GM18507 (cell line): ENCODE measurements around the gene ZNF45.
"Not testable (repeated sequence)": the region's sequence is repeated elsewhere in the genome, so short reads cannot be mapped to it uniquely, and the experiment has no call there.

Experiments
- DNase-seq: peaks from one replicate; pipeline ENCODE4 v3.0.0; 2011; ENCODE audit warnings: low read depth; ENCODE audit not compliant: insufficient read length; ENCODE audit errors: extremely low spot score
- FAIRE-seq: peaks from 2 replicates; lab custom pipeline; 2011; peaks lifted over from hg19 to GRCh38; lab: Jason Lieb, UNC

ZNF45 gene

DNA sequence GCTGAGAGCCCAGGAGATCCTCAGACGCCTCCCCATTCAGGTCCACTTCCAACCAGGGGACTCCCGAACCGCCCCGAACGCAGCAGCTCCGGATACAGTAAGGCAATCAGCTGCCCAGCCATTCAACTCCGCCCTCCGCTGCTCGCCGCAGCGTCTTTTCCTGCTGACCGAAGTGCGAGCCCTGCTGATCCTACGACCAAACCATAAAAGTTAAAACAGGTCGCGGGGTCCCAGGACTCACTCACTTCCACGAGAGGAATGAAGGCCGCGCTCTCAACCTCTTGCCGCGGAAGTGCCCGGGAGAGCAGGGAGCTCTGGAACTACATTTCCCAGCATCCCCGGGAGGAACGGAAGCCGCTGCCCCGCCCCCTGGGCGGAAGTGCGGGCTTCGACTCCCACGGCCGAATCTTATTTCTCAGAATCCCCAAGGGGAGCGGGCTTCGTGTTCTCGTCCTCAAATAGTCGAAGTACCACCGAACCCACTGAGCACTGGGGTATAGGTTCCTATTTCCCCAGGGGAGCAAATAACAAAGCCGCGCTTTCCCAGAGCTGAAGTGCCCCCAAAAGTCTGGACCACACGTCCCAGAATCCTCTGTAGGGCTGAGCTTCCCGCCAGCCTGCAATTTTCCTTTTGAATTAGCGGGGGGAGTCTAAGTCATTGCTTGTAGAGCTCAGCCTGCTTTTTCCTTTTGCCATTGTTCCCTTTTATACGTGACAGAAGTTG lies at the start of gene ZNF45:
TSS of gene ZNF45 (minus strand) at position 298 of the 724 bp plus-strand sequence. CDS start 13,097 bp downstream, outside the sequence.
- peak; percentile 90 for FAIRE-seq
- peak; percentile 90 for DNase-seq

DNA sequence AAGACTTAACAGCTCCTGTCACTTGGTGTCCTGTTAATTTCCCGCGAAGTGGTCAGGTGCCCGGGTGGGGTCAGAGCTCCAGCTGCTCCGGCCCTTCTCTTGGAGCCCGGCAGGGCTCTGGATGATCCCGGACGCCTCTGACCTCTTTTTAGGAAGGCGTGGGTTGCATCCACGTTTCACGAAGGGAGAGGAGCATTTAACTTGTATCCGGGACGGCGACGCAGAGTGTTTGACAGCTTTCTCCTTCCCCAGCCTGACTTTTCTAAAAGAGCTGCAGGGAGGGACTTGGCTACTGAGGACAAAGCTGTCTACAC lies 49.6 kb upstream of the ZNF45 start:
- FAIRE-seq (no peak), DNase-seq (no peak)

DNA sequence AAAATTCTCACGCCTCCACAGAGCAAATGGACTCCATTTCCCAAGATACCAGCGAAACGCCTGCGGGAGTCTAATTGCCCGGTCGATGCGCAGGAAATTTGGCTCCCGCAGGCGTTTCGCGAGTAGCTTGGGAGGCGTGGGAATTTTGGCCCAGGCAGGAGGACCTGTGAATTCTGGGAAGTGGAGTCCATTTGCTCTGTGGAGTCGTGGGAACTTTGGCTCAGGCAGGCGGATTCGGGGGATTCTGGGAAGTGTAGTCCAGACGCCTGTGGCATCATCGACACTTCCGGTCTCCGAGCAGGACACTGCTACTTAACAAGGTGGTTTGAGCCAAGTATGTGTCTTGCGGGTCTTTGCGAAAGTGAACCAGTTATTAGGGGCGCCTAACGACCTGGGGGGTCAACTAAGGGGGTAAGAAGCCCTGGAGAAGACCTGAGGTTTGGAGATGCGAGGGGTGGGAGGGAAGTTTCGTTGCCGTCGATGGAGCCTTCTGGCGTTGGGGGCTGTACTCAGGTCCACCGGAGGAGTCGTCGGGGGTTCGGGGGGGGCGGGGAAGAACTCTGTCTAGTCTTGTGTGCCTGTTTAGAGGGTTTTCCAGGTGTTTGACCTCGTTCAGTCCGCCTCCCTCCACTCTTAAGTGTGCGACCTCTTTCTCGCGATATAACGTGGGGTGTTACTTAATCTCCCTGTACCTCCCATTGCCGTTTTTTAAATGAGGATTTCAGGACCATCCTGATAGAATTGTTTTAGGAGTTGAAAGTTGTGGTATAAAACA lies 49.0 kb upstream of the ZNF45 start, which contains the start of gene ZNF155:
TSS of gene ZNF155 (plus strand) at position 277 of the 775 bp plus-strand sequence. CDS start 4,356 bp downstream, outside the sequence.
- DNase-seq (peak; percentile 59), FAIRE-seq (peak; percentile 97)

DNA sequence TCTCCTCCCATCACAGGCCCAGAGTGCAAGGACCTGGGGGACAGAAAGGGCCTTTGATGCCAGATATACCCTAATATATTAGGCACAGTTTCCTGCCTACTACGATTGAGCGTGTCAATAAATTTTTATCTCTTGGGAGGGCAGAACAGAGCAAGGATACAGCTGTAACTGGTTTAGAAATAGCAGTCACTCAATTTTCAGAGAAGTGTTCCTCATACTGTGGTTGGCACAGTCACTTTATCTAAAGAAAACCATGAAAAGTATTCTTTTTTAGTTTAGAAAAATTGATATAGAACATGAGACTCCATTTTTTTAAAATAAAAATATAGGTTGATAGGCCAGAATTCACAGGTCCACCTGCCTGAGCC lies 48.4 kb upstream of the ZNF45 start:
- DNase-seq, result no peak
- FAIRE-seq, result no peak

DNA sequence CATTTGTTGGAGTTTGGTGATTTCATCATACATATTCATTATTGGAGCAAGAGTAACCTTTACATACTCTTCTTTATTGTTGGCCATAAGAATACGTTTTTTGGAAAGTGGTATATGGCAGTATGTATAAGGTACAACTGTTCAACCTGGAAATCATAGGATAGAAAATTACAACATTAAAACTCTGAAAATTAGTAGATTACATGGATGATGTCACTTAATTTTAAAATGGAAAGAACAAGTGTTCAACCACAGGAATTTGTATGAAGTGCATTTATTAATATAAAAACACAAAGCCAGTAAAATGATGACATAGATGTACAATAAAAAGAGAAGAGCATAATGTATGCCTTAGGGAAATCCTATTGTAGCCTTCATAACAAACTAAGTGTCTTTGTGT lies 41.6 kb upstream of the ZNF45 start:
- DNase-seq (no peak), FAIRE-seq (no peak)

DNA sequence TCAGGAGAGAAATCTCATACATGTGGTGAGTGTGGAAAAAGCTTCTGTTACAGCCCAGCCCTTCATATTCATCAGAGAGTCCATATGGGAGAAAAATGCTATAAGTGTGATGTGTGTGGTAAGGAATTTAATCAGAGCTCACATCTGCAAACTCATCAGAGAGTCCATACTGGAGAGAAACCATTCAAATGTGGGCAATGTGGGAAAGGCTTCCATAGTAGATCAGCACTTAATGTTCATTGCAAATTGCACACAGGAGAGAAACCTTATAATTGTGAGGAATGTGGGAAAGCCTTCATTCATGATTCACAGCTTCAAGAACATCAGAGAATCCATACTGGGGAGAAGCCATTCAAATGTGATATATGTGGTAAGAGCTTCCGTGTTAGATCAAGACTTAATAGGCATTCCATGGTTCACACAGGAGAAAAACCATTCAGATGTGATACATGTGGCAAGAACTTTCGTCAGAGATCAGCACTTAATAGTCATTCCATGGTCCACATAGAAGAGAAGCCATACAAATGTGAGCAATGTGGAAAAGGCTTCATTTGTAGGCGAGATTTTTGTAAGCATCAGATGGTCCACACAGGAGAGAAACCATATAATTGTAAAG lies 31.1 kb upstream of the ZNF45 start:
- no peak for DNase-seq
- FAIRE-seq, result no peak

DNA sequence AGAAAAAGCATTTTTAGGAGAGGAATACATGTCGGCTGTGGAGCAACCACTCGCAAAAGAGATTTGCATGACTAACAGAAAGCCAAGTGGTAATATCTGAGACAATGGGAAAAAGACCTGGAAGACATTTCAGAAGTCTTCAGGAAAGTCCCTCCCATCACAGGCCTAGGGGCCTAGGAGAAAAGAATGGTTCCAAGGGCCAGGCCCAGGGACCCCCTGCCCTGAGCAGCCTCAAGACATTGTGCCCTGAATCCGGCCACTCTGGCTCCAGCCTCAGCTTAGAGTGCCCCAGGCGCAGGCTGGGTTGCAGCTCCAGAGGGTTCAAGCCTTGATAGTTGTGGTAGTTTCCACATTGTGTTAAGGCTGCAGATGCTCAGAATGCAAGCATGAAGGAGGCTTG lies 25.3 kb upstream of the ZNF45 start:
- FAIRE-seq (no peak), DNase-seq (no peak)

DNA sequence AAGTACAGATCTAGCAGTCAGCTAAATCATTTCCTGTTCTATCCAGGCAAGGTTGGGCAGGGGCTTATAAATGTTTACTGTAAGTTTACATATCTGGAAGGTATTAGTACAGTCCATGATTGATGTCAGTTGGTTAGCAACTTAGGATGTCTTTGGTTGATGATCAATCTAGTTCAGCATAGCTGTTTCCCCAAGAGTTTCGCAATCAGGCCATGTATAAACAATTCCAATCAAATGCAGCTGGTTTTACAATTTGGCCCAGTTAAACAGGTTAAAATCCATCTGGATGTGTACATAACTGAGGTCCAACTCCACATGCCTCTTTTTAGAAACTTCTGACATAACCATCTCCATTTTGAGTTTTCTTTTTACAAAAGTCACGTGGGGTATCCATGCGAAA lies 22.8 kb upstream of the ZNF45 start:
- FAIRE-seq (no peak), DNase-seq (no peak)

DNA sequence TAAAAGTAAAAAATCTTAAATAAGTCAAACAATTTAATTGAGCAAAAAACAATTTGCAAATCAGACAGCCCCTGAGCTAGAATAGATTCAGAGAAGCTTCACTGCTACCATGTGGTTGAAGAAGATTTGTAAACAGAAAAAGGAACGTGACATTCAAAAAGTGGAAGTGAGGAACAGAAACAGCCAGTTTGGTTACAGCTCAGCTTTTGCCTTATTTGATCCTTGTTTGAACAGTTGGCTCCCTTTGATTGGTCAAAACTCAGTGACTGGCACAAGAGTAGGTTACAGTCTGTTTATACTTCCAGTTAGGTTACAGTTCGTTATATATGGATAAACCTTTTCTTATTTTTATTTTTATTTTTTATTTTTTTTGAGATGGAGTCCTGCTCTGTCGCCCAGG lies 21.7 kb upstream of the ZNF45 start:
- FAIRE-seq (no peak), DNase-seq (no peak)

DNA sequence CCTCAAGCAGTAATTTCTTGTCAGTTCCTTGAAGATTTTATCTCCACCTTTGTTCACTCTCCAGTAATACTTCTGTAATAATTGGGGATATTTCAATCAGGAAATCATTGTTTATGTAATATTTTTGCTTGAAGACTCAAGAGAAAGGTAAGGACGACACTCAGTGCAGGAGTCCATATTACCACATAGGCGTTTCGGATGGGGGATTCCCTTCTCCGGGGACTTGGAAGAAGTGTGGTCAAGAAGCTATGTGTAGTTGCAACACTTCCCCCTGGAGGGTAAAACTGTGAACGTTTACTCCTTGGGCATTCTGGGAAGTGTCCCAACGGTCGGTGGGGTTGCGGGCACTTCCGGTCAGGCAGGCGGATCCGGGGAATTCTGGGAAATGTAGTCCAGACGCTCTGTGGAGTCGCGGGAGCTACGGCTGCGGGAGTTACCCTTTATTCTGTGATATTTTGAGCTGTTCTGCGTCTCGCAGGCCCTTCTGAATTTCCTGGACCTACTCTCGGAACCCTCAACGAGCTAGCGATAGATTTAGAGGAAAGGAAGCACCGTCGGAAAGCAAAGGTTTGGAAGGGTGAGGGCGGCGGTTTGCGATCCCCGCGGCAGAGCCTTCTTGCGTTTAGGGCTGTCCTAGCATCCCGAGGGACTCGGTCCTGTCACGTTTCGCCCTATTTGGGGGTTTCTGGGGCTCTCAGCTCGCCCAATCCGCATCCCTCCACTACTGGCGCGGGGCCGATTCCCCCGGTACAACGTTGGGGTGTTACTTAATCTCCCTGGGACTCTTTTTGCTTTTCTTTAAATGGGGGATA lies 16.0 kb upstream of the ZNF45 start, which contains the start of gene ZNF221:
TSS of gene ZNF221 (plus strand) at position 395 of the 812 bp plus-strand sequence. CDS start 11,499 bp downstream, outside the sequence.
- peak; percentile 71 for DNase-seq
- FAIRE-seq, result peak; percentile 93

DNA sequence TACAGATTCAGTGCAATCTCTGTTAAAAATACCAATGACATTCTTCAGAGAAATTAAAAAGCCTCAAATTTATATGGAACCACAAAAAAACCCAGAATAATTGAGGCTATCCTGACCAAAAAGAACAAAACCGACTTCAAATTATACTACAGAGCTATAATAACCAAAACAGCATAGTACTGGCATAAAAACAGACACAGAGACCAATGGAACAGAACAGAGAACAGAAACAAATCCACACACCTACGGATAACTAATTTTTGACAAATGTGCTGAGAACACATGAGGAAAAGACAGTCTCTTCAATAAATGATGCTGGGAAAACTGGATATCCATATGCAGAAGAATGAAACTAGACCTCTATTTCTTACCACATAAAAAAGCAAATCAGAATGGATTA lies 14.7 kb upstream of the ZNF45 start:
- FAIRE-seq, DNase-seq: not testable (repeated sequence)

DNA sequence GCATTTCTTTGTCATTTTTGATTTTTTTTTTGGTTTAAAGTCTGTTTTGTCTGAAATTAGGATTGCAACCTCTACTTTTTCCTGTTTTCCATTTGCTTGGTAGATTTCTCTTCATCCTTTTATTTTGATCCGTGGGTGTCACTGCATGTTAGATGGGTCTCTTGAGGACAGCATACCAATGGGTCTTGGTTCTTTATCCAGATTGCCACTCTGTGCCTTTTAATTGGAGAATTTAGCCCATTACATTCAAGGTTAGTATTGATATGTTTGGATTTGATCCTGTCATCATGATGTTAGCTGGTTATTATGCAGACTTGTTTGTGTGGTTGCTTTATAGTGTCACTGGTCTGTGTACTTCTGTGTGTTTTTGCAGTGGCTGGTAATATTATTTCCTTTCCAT lies 12.3 kb upstream of the ZNF45 start:
- not testable (repeated sequence) for DNase-seq, FAIRE-seq

DNA sequence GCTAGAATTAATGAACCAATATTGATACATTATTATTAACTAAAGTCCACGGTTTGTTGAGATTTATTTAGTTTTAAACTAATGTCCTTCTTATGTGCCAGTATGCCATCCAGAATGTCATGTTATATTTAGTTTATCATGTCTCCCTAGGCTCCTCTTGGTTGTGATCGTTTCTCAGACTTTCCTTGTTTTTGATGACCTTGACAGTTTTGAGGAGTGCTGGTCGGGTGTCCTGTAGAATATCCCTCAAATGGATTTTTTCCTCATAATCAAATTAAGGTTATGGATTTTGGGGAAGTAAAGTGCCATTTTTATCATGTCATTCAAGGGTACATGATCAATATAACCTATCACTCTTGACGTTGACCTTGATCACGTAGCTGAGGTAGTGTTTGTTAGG lies 6.1 kb upstream of the ZNF45 start:
- DNase-seq (no peak), FAIRE-seq (no peak)

DNA sequence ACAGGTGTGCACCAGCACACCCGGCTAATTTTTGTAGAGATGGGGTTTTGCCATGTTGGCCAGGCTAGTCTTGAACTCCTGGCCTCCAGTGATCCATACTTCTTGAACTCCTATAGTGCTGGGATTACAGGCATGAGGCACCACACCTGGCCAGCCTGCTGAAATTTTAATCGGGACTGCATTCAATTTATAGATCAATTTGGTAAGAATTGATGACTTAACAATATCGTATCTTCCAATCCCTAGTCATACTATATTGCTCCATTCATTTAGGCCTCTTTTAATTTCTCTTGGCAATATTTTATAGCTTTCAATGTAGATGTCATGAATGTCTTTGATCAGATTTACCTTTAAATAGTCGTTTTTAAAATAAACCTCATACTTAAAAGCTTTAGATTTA lies 5.6 kb upstream of the ZNF45 start:
- DNase-seq (no peak), FAIRE-seq (no peak)

DNA sequence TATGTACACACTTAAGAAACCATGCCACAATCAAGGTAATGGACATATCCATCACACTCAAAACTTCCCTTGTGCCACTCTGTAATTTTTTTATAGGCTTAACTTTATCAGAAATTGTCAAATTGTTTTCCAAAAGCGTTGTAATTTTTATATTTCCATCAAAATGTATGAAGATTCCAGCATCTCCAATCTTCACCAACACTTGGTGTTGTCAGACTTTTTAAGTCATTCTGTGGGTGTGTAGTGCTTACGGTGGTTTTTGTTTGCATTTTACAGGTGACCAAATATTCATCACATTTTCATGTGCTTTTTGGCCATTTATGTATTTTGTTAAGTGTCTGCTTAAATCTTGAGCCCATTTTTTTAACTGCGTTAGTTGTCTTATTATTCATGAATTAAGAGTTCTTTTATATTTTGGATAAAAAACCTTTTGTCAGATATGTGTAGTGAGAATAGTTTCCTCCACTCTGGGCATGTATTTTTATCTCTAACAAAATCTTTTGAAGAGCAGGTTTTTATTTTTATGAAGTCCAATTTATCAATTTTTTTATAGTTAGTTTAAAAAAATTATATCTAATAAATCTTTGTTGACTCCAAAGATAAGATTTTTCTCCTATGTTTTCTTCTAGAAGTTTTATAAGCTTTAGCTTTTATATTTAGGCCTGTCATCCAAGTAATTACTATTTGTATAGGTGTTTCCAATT lies 4.6 kb upstream of the ZNF45 start:
- FAIRE-seq, result no peak
- DNase-seq, result no peak

DNA sequence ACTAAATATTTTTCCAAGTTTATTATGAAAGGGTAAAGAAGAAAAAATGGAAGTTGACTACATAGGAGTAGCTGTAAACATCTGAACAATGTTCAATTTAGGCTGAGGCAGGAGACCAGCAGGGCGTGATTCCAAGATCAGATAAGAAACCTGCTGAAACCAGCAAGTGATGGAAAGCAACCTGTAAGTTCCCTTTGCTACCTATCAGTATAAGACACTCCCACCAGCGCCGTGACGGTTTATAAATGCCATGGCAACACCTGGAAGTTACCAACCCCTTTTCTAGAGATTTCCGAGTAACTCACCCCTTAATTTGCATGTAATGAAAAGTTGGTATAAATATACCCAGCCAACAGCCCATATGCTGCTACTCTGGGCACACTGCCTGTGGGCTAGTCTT lies 1.1 kb upstream of the ZNF45 start:
- DNase-seq (no peak), FAIRE-seq (no peak)

DNA sequence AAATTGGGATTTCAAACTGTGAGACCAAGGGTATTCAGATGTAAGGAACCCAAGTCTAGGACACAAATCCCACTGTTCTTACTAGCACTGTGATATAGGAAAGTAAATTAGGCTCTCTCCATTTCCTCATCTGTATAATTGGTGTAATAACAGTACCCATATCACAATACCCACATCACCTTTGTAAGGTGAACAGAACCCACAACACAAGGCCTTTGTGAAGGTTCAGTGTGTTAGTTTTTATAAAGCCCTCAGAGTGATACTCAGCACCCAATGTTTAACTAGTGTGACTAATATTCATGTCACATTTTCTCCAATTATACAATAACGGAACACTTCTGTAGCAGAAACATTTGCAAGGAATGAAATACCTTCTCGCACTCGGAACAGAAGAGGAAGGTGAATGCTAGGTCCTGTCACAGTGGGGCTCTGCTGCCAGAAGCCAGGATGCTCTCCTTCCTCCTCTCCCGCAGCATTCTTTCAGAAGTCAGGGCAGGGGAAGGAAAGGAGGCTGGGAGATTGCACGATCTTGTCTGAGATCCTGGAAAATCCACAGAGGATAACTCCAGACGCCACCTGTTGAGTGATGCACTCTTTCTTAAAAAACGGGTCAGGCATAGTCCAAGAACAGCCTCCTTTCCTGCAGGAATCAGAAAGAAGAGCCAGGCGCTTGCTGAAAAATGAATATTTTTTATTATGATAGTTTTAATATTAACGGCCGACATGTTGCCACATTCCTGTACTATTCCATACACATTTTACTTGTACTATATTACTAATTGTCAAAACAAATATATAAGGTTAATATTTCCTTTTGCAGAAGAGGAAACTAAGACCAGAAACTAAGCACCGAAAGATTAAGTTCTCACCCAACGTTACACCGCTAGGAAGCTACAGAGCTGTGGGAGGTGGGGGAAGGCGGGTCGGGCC lies 762 bp downstream of the ZNF45 start:
- FAIRE-seq (no peak), DNase-seq (no peak)

DNA sequence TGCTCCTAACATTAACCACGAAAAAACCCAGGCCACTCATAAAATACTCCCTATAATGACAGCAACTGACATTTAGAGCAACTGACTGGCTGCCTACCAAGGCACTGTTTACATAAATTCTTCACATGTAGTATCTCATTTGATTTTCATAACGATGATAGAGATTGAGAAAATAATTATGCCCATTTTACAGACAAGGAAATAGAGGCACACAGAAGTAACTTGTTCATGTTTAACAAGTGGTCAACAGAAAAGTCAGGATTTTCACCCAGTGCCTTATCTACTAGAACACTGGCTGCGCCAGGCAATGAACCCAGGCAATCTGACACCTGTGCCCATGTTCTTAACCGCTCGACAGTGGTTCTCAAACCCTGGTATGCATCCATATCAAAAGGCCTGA lies 6.3 kb downstream of the ZNF45 start:
- no peak for DNase-seq
- no peak for FAIRE-seq
